ENCODE results near the gene ANKLE1. TPM values are rescaled to one million over a fixed set of nuclear protein-coding genes. Genes with fewer than 3 reads are reported as not detected.

The ANKLE1 gene
- total and polyA plus RNA-seq, 2 donors (not counting 3 experiments of a cell fraction or from before 2014, with no cell fraction given): 1.9 to 3.1 TPM

DNA sequence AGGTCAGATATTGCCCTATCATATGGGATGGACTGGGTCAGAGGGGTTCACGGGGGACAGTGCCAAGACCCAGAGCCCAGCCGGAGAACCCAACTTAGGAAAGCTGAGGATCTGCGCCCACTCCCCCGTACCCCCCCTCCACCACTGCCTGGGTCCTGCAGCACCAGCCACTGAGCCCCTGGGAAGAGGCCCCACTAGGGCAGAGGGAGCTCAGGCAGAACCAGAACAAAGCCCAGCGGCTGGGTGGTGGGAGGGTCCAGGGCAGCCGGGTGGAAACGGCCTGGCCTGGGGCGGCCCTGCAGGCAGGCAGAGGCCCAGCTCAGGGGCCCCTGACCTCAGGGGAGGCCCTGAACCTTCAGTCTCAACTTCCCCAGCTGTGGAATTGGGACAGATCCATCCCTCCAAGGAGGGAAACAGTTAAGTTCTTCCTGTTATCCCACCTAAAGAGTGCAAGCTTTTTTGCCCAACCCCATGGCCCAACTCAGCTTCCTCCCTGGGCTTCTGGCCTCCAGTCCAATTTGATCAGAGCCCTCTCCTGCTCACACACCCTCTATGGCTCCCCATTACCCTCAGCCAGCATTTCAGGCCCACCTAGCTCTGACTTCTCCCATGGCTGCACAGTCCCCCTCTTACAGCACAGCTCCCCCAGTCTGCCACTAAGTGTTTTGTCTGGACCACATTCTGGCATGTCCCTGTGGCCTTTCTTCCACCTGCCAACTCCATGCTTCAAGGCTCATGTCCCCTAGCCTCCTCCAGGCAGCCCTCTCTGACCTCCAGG is 39.1 kb upstream of the ANKLE1 start:
- POLR2A ChIA-PET: no interaction called here
- no peak overlapping the region for H3K4me3 ChIP-seq (replicated peaks in 1 of 3; ENCODE audit: insufficient read depth in 1 of 3, low read depth in 1 of 3, low read length in 3 of 3)
- intact Hi-C loops (cut with micrococcal nuclease): no loop called here

More for the DNA sequence above, 39.1 kb upstream of the ANKLE1 start:
- Histone ChIP-seq H3K9ac (replicated peaks; ENCODE audit: extremely low read depth, insufficient read depth, low read length) (no peak overlapping the region), H3K4me1 (ENCODE audit: control insufficient read depth, extremely low read depth, insufficient read depth, low read length) (peaks cover 20% of the 10 kb centered on the region), H3K27ac (ENCODE audit: insufficient read depth, low read depth, low read length) (no peak overlapping the region), H3K36me3 (ENCODE audit: control insufficient read depth in 2 of 2, extremely low read depth in 1 of 2, insufficient read depth in 2 of 2, low read length in 2 of 2) (peaks cover 0 to 4% of the 10 kb centered on the region in 2 experiments), H3K27me3 (ENCODE audit: control insufficient read depth in 2 of 2, insufficient read depth in 2 of 2, low read length in 2 of 2) (no peaks in the 10 kb centered on the region), H2AFZ (ENCODE audit: low read depth, low read length) (no peak overlapping the region), H3K9me1 (replicated peaks; ENCODE audit: control insufficient read depth, extremely low read depth, insufficient read depth, low read length) (no peaks in the 10 kb centered on the region), H4K20me1 (replicated peaks; ENCODE audit: control insufficient read depth, extremely low read depth, insufficient read depth, low read length) (no peaks in the 10 kb centered on the region), H3K79me2 (ENCODE audit: control insufficient read depth, insufficient read depth, low read length) (peaks cover 27% of the 10 kb centered on the region), H3K9me3 (replicated peaks; ENCODE audit: control insufficient read depth, insufficient read depth, low read length) (no peaks in the 10 kb centered on the region), H3K4me2 (ENCODE audit: insufficient read depth, low read length) (no peak overlapping the region)
- DNase-seq (ENCODE audit: low read depth, low spot score): no peak
- CTCF ChIA-PET: interaction anchor here (0.9 to 1.7 kb wide), 4 partner anchors 16 to 37 kb away, joined by 3 to 8 read pairs (median 4); partner anchors contain the start of gene OCEL1
- no peak for FAIRE-seq
- no TSS peak for BruUV-seq (replicated peaks)
- no peak for TF ChIP-seq JUN (IDR thresholded peaks at IDR 0.05; ENCODE audit: borderline replicate concordance, insufficient read depth, insufficient read length, low read depth)
- no peak for TF ChIP-seq POLR2AphosphoS5 (IDR thresholded peaks at IDR 0.05; ENCODE audit: insufficient read depth, low read depth, low read length)
- TF ChIP-seq, protein P1, sequence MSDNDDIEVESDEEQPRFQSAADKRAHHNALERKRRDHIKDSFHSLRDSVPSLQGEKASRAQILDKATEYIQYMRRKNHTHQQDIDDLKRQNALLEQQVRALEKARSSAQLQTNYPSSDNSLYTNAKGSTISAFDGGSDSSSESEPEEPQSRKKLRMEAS (IDR thresholded peaks at IDR 0.05; ENCODE audit: insufficient read depth, insufficient read length): no peak
- TF ChIP-seq MYC (IDR thresholded peaks at IDR 0.05; ENCODE audit: low read depth, low read length): no peak
- TF ChIP-seq FOS (IDR thresholded peaks at IDR 0.05; ENCODE audit: borderline replicate concordance, insufficient read depth, low read length): no peak
- no peak for TF ChIP-seq EZH2 (IDR thresholded peaks at IDR 0.05; ENCODE audit: borderline replicate concordance, low read depth, low read length, severe bottlenecking)
- TF ChIP-seq, protein P2, sequence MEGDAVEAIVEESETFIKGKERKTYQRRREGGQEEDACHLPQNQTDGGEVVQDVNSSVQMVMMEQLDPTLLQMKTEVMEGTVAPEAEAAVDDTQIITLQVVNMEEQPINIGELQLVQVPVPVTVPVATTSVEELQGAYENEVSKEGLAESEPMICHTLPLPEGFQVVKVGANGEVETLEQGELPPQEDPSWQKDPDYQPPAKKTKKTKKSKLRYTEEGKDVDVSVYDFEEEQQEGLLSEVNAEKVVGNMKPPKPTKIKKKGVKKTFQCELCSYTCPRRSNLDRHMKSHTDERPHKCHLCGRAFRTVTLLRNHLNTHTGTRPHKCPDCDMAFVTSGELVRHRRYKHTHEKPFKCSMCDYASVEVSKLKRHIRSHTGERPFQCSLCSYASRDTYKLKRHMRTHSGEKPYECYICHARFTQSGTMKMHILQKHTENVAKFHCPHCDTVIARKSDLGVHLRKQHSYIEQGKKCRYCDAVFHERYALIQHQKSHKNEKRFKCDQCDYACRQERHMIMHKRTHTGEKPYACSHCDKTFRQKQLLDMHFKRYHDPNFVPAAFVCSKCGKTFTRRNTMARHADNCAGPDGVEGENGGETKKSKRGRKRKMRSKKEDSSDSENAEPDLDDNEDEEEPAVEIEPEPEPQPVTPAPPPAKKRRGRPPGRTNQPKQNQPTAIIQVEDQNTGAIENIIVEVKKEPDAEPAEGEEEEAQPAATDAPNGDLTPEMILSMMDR (IDR thresholded peaks at IDR 0.05; ENCODE audit: extremely low read depth in 1 of 2, insufficient read depth in 1 of 2, low read depth in 1 of 2, low read length in 2 of 2): no peak
- TF ChIP-seq POLR2A (IDR thresholded peaks at IDR 0.05; ENCODE audit: low read depth, low read length): no peak
- no peak for TF ChIP-seq GATA2 (IDR thresholded peaks at IDR 0.05; ENCODE audit: insufficient read depth, insufficient read length, low read depth, low read length)
- dilution Hi-C loops (cut with MboI; ENCODE audit: extremely low pct_ligation_motif_present, low sequenced_read_pairs): no loop called here
